ENCODE results near the gene FABP6. TPM values are rescaled to one million over a fixed set of nuclear protein-coding genes. Genes with fewer than 3 reads are reported as not detected.
"Not testable (repeated sequence)": the region's sequence is repeated elsewhere in the genome, so short reads cannot be mapped to it uniquely, and the experiment has no call there.

FABP6 gene
- total RNA-seq, 2 donors from 2014 or later: 0.37 to 1.9 TPM

- H3K27ac Mint-ChIP-seq: no peak overlapping the region
- H3K36me3 Mint-ChIP-seq (ENCODE audit: low read depth): no peaks in the 10 kb centered on the region
- no peak for TF ChIP-seq CTCF (conservative IDR thresholded peaks at IDR 0.05)
- H3K9ac ChIP-seq (ENCODE audit: extremely low read depth, low read length, poor library complexity, severe bottlenecking): no peak overlapping the region
- 96% methylated on average over 3 of the region's 3 CpGs; no CpG with 5 or more reads in 1 of the 2 experiments for WGBS, 2 experiments (ENCODE audit: insufficient coverage in 1 of 2, insufficient read length in 1 of 2)
- no peaks in the 10 kb centered on the region for H3K9me3 ChIP-seq (ENCODE audit: control insufficient read depth, low read length)
- H3K4me1 Mint-ChIP-seq: peaks cover 19% of the 10 kb centered on the region
- H3K4me1 ChIP-seq (ENCODE audit: control insufficient read depth, insufficient read depth, low read length): peaks cover 4% of the 10 kb centered on the region
- H3K9me3 Mint-ChIP-seq: no peaks in the 10 kb centered on the region
- H3K27me3 Mint-ChIP-seq (ENCODE audit: insufficient read depth): no peaks in the 10 kb centered on the region
- H3K36me3 ChIP-seq (ENCODE audit: control insufficient read depth, insufficient read depth, low read length): no peaks in the 10 kb centered on the region
- no peak overlapping the region for H3K4me3 ChIP-seq (ENCODE audit: low read length)
- no peak overlapping the region for H3K27ac ChIP-seq (ENCODE audit: low read depth, low read length)
- no peak overlapping the region for H3K4me3 Mint-ChIP-seq
- DNase-seq: no peak
- no peaks in the 10 kb centered on the region for H3K27me3 ChIP-seq (ENCODE audit: control insufficient read depth, insufficient read depth, low read length, poor library complexity, severe bottlenecking)
Measured at GRCh38 chr5:160242145-160242544, 12.8 kb downstream of the FABP6 start.

GRCh38 chr5:160245506-160246086 is 16.3 kb downstream of the FABP6 start:
- no peaks in the 10 kb centered on the region for H3K9me3 Mint-ChIP-seq
- no peak for DNase-seq
- no peak overlapping the region for H3K9ac ChIP-seq (ENCODE audit: extremely low read depth, low read length, poor library complexity, severe bottlenecking)
- no peaks in the 10 kb centered on the region for H3K27me3 ChIP-seq (ENCODE audit: control insufficient read depth, insufficient read depth, low read length, poor library complexity, severe bottlenecking)
- no peaks in the 10 kb centered on the region for H3K4me1 ChIP-seq (ENCODE audit: control insufficient read depth, insufficient read depth, low read length)
- H3K36me3 Mint-ChIP-seq (ENCODE audit: low read depth): no peaks in the 10 kb centered on the region
- H3K4me1 Mint-ChIP-seq: peaks cover 14% of the 10 kb centered on the region
- H3K27ac ChIP-seq (ENCODE audit: low read depth, low read length): peak overlapping the region; percentile 47
- no peaks in the 10 kb centered on the region for H3K9me3 ChIP-seq (ENCODE audit: control insufficient read depth, low read length)
- no peaks in the 10 kb centered on the region for H3K27me3 Mint-ChIP-seq (ENCODE audit: insufficient read depth)
- H3K27ac Mint-ChIP-seq: no peak overlapping the region
- 92 to 93% methylated on average over 5 to 9 of the region's 9 CpGs for WGBS, 2 experiments (ENCODE audit: insufficient coverage in 1 of 2, insufficient read length in 1 of 2)
- H3K4me3 ChIP-seq (ENCODE audit: low read length): no peak overlapping the region
- no peaks in the 10 kb centered on the region for H3K36me3 ChIP-seq (ENCODE audit: control insufficient read depth, insufficient read depth, low read length)
- TF ChIP-seq CTCF (conservative IDR thresholded peaks at IDR 0.05): no peak
- no peak overlapping the region for H3K4me3 Mint-ChIP-seq

GRCh38 chr5:160249570-160249969 is 20.3 kb downstream of the FABP6 start:
- H3K9me3 ChIP-seq (ENCODE audit: control insufficient read depth, low read length); DNase-seq; H3K27ac ChIP-seq (ENCODE audit: low read depth, low read length); H3K27ac Mint-ChIP-seq; H3K4me3 Mint-ChIP-seq; H3K4me3 ChIP-seq (ENCODE audit: low read length); H3K4me1 ChIP-seq (ENCODE audit: control insufficient read depth, insufficient read depth, low read length); H3K27me3 Mint-ChIP-seq (ENCODE audit: insufficient read depth); H3K27me3 ChIP-seq (ENCODE audit: control insufficient read depth, insufficient read depth, low read length, poor library complexity, severe bottlenecking); H3K9ac ChIP-seq (ENCODE audit: extremely low read depth, low read length, poor library complexity, severe bottlenecking); H3K9me3 Mint-ChIP-seq: not testable (repeated sequence)
- Mint-ChIP-seq H3K36me3 (ENCODE audit: low read depth) (peaks cover 25% of the 10 kb centered on the region), H3K4me1 (peaks cover 34% of the 10 kb centered on the region)
- peaks cover 14% of the 10 kb centered on the region for H3K36me3 ChIP-seq (ENCODE audit: control insufficient read depth, insufficient read depth, low read length)
- 100% methylated on average over 1 of the region's 1 CpG; no CpG with 5 or more reads in 1 of the 2 experiments for WGBS, 2 experiments (ENCODE audit: insufficient coverage in 1 of 2, insufficient read length in 1 of 2)

- H3K27ac Mint-ChIP-seq: no peak overlapping the region
- H3K36me3 Mint-ChIP-seq (ENCODE audit: low read depth): peaks cover 25% of the 10 kb centered on the region
- no peaks in the 10 kb centered on the region for H3K9me3 ChIP-seq (ENCODE audit: control insufficient read depth, low read length)
- no peak overlapping the region for H3K9ac ChIP-seq (ENCODE audit: extremely low read depth, low read length, poor library complexity, severe bottlenecking)
- H3K27ac ChIP-seq (ENCODE audit: low read depth, low read length): no peak overlapping the region
- H3K4me1 Mint-ChIP-seq: peaks cover 34% of the 10 kb centered on the region
- no peak overlapping the region for H3K4me3 ChIP-seq (ENCODE audit: low read length)
- WGBS, 2 experiments (ENCODE audit: insufficient coverage in 1 of 2, insufficient read length in 1 of 2): 88 to 96% methylated on average over 4 to 5 of the region's 5 CpGs
- H3K27me3 ChIP-seq (ENCODE audit: control insufficient read depth, insufficient read depth, low read length, poor library complexity, severe bottlenecking): no peaks in the 10 kb centered on the region
- no peaks in the 10 kb centered on the region for H3K4me1 ChIP-seq (ENCODE audit: control insufficient read depth, insufficient read depth, low read length)
- H3K27me3 Mint-ChIP-seq (ENCODE audit: insufficient read depth): no peaks in the 10 kb centered on the region
- no peak for TF ChIP-seq CTCF (conservative IDR thresholded peaks at IDR 0.05)
- no peak overlapping the region for H3K4me3 Mint-ChIP-seq
- DNase-seq: no peak
- H3K36me3 ChIP-seq (ENCODE audit: control insufficient read depth, insufficient read depth, low read length): peaks cover 15% of the 10 kb centered on the region
- no peaks in the 10 kb centered on the region for H3K9me3 Mint-ChIP-seq
Measured at GRCh38 chr5:160250226-160250625, 20.9 kb downstream of the FABP6 start.
